RWPE2 (cell line): ENCODE data around the gene PNRC2.

Experiments used
- ATAC-seq: fragments of 200-7000 bp; cut with Tn5 transposase; 3 replicates; pipeline ENCODE4 v1.9.1; 2021; ENCODE audit warnings: low read depth
- DNase-seq: peaks from one replicate; pipeline ENCODE4 v3.0.0-alpha.2; 2020; ENCODE audit warnings: low spot score
- H3K27ac ChIP-seq: fragments of 450-650 bp; 2 replicates; pipeline ENCODE4 v1.5.1; 2017; ENCODE audit warnings: mild to moderate bottlenecking; ENCODE audit not compliant: poor library complexity, severe bottlenecking
- H3K27me3 ChIP-seq: fragments of 250-450 bp; sonication (Bioruptor Pico); 2 replicates; pipeline ENCODE4 v1.5.1; 2021; ENCODE audit warnings: mild to moderate bottlenecking, moderate library complexity; ENCODE audit not compliant: insufficient read depth, poor library complexity, severe bottlenecking
- H3K36me3 ChIP-seq: fragments of 250-450 bp; sonication (Bioruptor Pico); 2 replicates; pipeline ENCODE4 v1.5.1; 2020; ENCODE audit warnings: low read depth, mild to moderate bottlenecking, moderate library complexity
- H3K4me1 ChIP-seq: fragments of 250-450 bp; sonication (Bioruptor Pico); 2 replicates; pipeline ENCODE4 v1.5.1; 2021; ENCODE audit warnings: mild to moderate bottlenecking, moderate library complexity; ENCODE audit not compliant: insufficient read depth, poor library complexity, severe bottlenecking
- H3K4me3 ChIP-seq: fragments of 250-450 bp; sonication (Bioruptor Pico); 2 replicates; pipeline ENCODE4 v1.5.1; 2021; ENCODE audit warnings: mild to moderate bottlenecking, moderate library complexity; ENCODE audit not compliant: severe bottlenecking
- H3K9me3 ChIP-seq: fragments of 250-450 bp; sonication (Bioruptor Pico); 2 replicates; pipeline ENCODE4 v1.5.1; 2021; ENCODE audit warnings: mild to moderate bottlenecking, moderate library complexity; ENCODE audit not compliant: severe bottlenecking
- CTCF ChIP-seq: fragments of 450-650 bp; IDR thresholded peaks from one replicate; pipeline ENCODE4 v1.5.1; 2017; ENCODE audit warnings: mild to moderate bottlenecking, moderate library complexity; ENCODE audit not compliant: poor library complexity, severe bottlenecking

The PNRC2 gene

DNA sequence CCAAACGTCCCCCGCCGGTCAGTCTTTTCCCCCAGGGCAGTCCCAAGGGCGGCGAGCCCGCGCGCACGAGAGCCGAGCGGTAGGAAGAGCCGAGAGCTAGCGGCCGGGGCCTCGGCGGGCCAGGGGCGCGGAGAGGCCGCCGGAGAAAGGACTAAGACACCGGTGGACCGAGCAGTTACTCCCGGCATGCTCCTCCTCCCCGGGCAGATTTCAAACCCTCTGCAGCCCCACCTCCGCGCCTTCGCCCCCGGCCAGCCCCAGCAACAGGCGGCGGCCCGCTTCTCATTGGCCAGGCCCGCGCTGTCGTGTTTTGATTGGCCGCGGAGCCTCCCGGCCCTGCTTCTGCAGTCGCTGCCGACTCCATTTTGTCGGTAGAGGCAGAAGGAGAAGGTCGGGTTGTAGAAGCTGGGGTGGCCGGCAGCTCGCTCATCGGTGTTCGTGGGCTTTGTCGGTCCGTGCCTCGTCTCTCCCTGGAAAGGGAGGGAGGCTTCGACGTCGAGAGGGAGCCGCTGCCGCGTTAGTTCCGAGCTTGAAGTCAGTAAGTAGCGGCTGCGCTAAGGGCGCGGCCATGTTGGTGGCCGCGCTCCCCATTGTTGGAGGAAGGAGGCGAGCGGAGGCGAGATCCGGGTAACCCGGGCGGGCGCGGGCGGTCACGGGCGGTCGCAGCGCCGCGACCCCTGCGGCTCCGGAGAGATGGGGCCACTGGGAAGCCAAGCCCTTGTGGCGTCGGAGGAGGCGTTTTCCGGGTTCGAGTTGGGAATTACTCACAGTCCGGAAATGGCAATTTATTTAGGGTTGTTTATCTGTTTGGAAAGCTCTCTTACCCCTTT is at the start of gene PNRC2:
Gene PNRC2, plus strand, starts transcription at position 368 of the 830 bp plus-strand sequence. CDS start 1,630 bp downstream, outside the sequence.
- H3K4me1 ChIP-seq = peaks cover 38% of the 10 kb centered on the region
- no peaks in the 10 kb centered on the region for H3K27me3 ChIP-seq
- peaks cover 35% of the 10 kb centered on the region for H3K36me3 ChIP-seq
- H3K4me3 ChIP-seq = peak within 1 kb of the TSS; percentile 90
- H3K9me3 ChIP-seq = peaks cover 4% of the 10 kb centered on the region
- no peak for TF ChIP-seq CTCF
- ATAC-seq (peak; percentile 83), DNase-seq (peak; percentile 96)
- peak within 1 kb of the TSS; percentile 98 for H3K27ac ChIP-seq

DNA sequence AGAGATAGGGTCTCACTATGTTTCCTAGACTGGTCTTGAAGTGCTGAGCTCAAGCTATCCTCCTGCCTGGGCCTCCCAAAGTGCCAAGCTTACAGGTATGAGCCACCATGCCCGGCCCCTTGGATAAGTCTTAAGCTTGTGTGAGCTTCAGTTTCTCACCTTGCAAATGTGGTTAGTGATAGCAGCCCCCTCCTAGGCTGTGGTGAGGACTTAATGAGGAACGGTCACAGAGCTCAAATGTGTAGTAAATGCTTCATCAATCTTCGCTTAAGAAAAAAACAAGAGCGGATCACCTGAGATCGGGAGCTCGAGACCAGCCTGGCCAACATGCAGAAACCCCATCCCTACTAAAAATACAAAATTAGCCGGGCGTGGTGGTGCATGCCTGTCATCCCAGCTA is 49.5 kb upstream of the PNRC2 start:
- ATAC-seq (no peak), DNase-seq (no peak)
- H3K4me3 ChIP-seq = no peak overlapping the region
- no peaks in the 10 kb centered on the region for H3K36me3 ChIP-seq
- H3K9me3 ChIP-seq = no peaks in the 10 kb centered on the region
- TF ChIP-seq CTCF = no peak
- H3K27me3 ChIP-seq = no peaks in the 10 kb centered on the region
- no peak overlapping the region for H3K27ac ChIP-seq
- H3K4me1 ChIP-seq = peaks cover 10% of the 10 kb centered on the region

- no peak for DNase-seq
- Histone ChIP-seq H3K4me3 (no peak overlapping the region), H3K27ac (no peak overlapping the region), H3K36me3 (no peaks in the 10 kb centered on the region), H3K9me3 (no peaks in the 10 kb centered on the region), H3K4me1 (peaks cover 8% of the 10 kb centered on the region), H3K27me3 (no peaks in the 10 kb centered on the region)
- no peak for TF ChIP-seq CTCF
- no peak for ATAC-seq
Observed at GRCh38 chr1:23910553-23911246, 48.9 kb upstream of the PNRC2 start.

- DNase-seq = no peak
- Histone ChIP-seq H3K4me3 (no peak overlapping the region), H3K9me3 (no peaks in the 10 kb centered on the region), H3K36me3 (no peaks in the 10 kb centered on the region), H3K27me3 (no peaks in the 10 kb centered on the region), H3K27ac (no peak overlapping the region), H3K4me1 (peaks cover 8% of the 10 kb centered on the region)
- no peak for TF ChIP-seq CTCF
- no peak for ATAC-seq
Observed at GRCh38 chr1:23911921-23912320, 47.7 kb upstream of the PNRC2 start.
